ENCODE results near the gene PTPRM. TPM values are rescaled to one million over a fixed set of nuclear protein-coding genes. Genes with fewer than 3 reads are reported as not detected.

The PTPRM gene
- total RNA-seq, 1 experiment from 2014 or later, result 6.2 TPM

GRCh38 chr18:8373486-8373885, 806.4 kb downstream of the PTPRM start:
- H3K4me1 Mint-ChIP-seq, result no peaks in the 10 kb centered on the region
- H3K4me3 Mint-ChIP-seq, result no peak overlapping the region
- Histone ChIP-seq H3K56ac (ENCODE audit: insufficient read length, low read depth, low read length) (no peak overlapping the region), H3K18ac (ENCODE audit: insufficient read length, low read depth, low read length) (no peak overlapping the region), H2BK120ac (ENCODE audit: low read depth, low read length, poor library complexity, severe bottlenecking) (no peak overlapping the region), H3T11ph (ENCODE audit: low read length) (no peak overlapping the region), H3K23me2 (ENCODE audit: insufficient read length, low read depth, low read length, poor library complexity, severe bottlenecking) (no peaks in the 10 kb centered on the region), H3K4me1 (ENCODE audit: insufficient read depth, low read length) (no peaks in the 10 kb centered on the region), H3K4ac (ENCODE audit: low read depth, low read length) (no peak overlapping the region), H2AK5ac (ENCODE audit: insufficient read length, low read length) (no peak overlapping the region), H4K5ac (ENCODE audit: insufficient read length, low read depth, low read length) (no peak overlapping the region), H2BK20ac (ENCODE audit: low read depth, low read length, poor library complexity, severe bottlenecking) (no peak overlapping the region), H3K79me2 (ENCODE audit: insufficient read depth, low read length) (no peaks in the 10 kb centered on the region), H4K20me1 (ENCODE audit: control insufficient read depth, insufficient read depth, insufficient read length) (no peaks in the 10 kb centered on the region), H4K91ac (ENCODE audit: insufficient read length, low read depth, low read length) (no peak overlapping the region), H3K14ac (ENCODE audit: insufficient read depth, low read length) (no peak overlapping the region), H2BK15ac (ENCODE audit: low read depth, low read length) (no peak overlapping the region), H3K79me1 (ENCODE audit: insufficient read depth, low read depth, low read length, poor library complexity, severe bottlenecking) (no peaks in the 10 kb centered on the region), H3K9ac (ENCODE audit: extremely low read depth, insufficient read length, low read length) (no peak overlapping the region), H3K4me2 (ENCODE audit: insufficient read depth, insufficient read length, low read length) (no peak overlapping the region), H2BK5ac (ENCODE audit: insufficient read length, low read length) (no peak overlapping the region), H3K23ac (ENCODE audit: insufficient read length, low read depth, low read length) (no peak overlapping the region), H3K27ac (ENCODE audit: insufficient read length, low read depth, low read length) (no peak overlapping the region), H2AFZ (ENCODE audit: low read length) (no peak overlapping the region), H2BK12ac (ENCODE audit: insufficient read length, low read depth, low read length) (no peak overlapping the region), H4K8ac (replicated peaks; ENCODE audit: insufficient read length, low read depth, low read length) (no peak overlapping the region), H3K9me3 (ENCODE audit: control insufficient read depth, low read depth, low read length) (no peaks in the 10 kb centered on the region), H3K27me3 (ENCODE audit: insufficient read depth, low read length) (no peaks in the 10 kb centered on the region)
- no peak overlapping the region for H3K27ac Mint-ChIP-seq
- DNase-seq, result no peak
- no peak for TF ChIP-seq CTCF (conservative IDR thresholded peaks at IDR 0.05)
- no CpG with 5 or more reads among the region's 5 CpGs for WGBS (ENCODE audit: extremely low coverage, insufficient read length, low lambda C conversion rate)
- no peaks in the 10 kb centered on the region for H3K27me3 Mint-ChIP-seq (ENCODE audit: low read depth)
- no peaks in the 10 kb centered on the region for H3K9me3 Mint-ChIP-seq
- no peaks in the 10 kb centered on the region for H3K36me3 Mint-ChIP-seq (ENCODE audit: insufficient read depth in 1 of 3, low read depth in 3 of 3)
